Coronary artery (tissue), 2 donors: ENCODE data around the gene OGFOD3.

Experiments used
- DNase-seq: peaks from one replicate; pipeline ENCODE4 v3.0.0-alpha.2; 2017; ENCODE audit warnings: low spot score
- H3K27ac ChIP-seq, 2 donors: fragments of 200-600 bp; sonication (generic); one replicate each; pipeline ENCODE4 v1.5.1; 2016 to 2019
- H3K4me3 ChIP-seq: fragments of 200-600 bp; sonication (generic); 2 replicates; pipeline ENCODE4 v1.5.1; 2016; ENCODE audit warnings: mild to moderate bottlenecking, moderate library complexity
- CTCF ChIP-seq: fragments of 200-600 bp; sonication (generic); IDR thresholded peaks from one replicate; pipeline ENCODE4 v1.5.1; 2019; ENCODE audit warnings: antibody characterized with exemption

Gene OGFOD3

GRCh38 chr17:82387705-82388106, 30.7 kb downstream of the OGFOD3 start:
- TF ChIP-seq CTCF = no peak
- H3K4me3 ChIP-seq = no peak overlapping the region
- no peak overlapping the region for H3K27ac ChIP-seq
- DNase-seq = no peak

GRCh38 chr17:82386881-82387704, 31.3 kb downstream of the OGFOD3 start:
- H3K4me3 ChIP-seq = no peak overlapping the region
- no peak overlapping the region for H3K27ac ChIP-seq
- no peak for TF ChIP-seq CTCF
- DNase-seq = no peak

GRCh38 chr17:82386255-82386831, 32.0 kb downstream of the OGFOD3 start:
- Histone ChIP-seq H3K27ac (no peak overlapping the region), H3K4me3 (no peak overlapping the region)
- no peak for DNase-seq
- TF ChIP-seq CTCF = no peak

GRCh38 chr17:82385559-82386254, 32.7 kb downstream of the OGFOD3 start:
- no peak for DNase-seq
- Histone ChIP-seq H3K27ac (no peak overlapping the region), H3K4me3 (peak overlapping the region; percentile 28)
- TF ChIP-seq CTCF = no peak

GRCh38 chr17:82384730-82385481, 33.5 kb downstream of the OGFOD3 start:
- no peak for DNase-seq
- peak overlapping the region; percentile 28 for H3K4me3 ChIP-seq
- TF ChIP-seq CTCF = no peak
- H3K27ac ChIP-seq = no peak overlapping the region

- no peak for DNase-seq
- Histone ChIP-seq H3K27ac (no peak overlapping the region), H3K4me3 (no peak overlapping the region)
- no peak for TF ChIP-seq CTCF
Measured at GRCh38 chr17:82384051-82384729, 34.2 kb downstream of the OGFOD3 start.
